Uterus (tissue), 2 donors: Measurements from ENCODE around the gene PLA2G4D.

Source experiments
- CTCF ChIP-seq, 4 experiments: fragments of 200-600 bp in 2 of 4; fragments of 450-650 bp in 2 of 4; sonication (generic) in 2 of 4; IDR thresholded peaks; one replicate each; pipeline ENCODE4 v1.5.1; 2016 to 2019; ENCODE audit warnings: antibody characterized with exemption in 4 of 4, mild to moderate bottlenecking in 2 of 4, moderate library complexity in 1 of 4
- POLR2A ChIP-seq, 2 donors: fragments of 450-650 bp; IDR thresholded peaks; one replicate each; pipeline ENCODE4 v1.6.1; 2016; ENCODE audit warnings: antibody characterized with exemption in 2 of 2, mild to moderate bottlenecking in 1 of 2, moderate library complexity in 1 of 2

GRCh38 chr15:42048080-42048820 is 46.1 kb downstream of the PLA2G4D start:
- TF ChIP-seq CTCF (IDR thresholded peaks at IDR 0.05) (no peak), POLR2A (IDR thresholded peaks at IDR 0.05) (no peak)
